Activated CD4-positive, alpha-beta T cell treated with anti-CD3 and anti-CD28 coated beads, Interleukin-2, amount 50 U/mL, for 1 hour (primary cell): ENCODE results near the gene NPIPB8.
"Not testable (repeated sequence)": the region's sequence is repeated elsewhere in the genome, so short reads cannot be mapped to it uniquely, and the experiment has no call there.

Source experiments
- DNase-seq: peaks from one replicate; pipeline ENCODE4 v3.0.0-alpha.2; 2020

NPIPB8 gene

DNA sequence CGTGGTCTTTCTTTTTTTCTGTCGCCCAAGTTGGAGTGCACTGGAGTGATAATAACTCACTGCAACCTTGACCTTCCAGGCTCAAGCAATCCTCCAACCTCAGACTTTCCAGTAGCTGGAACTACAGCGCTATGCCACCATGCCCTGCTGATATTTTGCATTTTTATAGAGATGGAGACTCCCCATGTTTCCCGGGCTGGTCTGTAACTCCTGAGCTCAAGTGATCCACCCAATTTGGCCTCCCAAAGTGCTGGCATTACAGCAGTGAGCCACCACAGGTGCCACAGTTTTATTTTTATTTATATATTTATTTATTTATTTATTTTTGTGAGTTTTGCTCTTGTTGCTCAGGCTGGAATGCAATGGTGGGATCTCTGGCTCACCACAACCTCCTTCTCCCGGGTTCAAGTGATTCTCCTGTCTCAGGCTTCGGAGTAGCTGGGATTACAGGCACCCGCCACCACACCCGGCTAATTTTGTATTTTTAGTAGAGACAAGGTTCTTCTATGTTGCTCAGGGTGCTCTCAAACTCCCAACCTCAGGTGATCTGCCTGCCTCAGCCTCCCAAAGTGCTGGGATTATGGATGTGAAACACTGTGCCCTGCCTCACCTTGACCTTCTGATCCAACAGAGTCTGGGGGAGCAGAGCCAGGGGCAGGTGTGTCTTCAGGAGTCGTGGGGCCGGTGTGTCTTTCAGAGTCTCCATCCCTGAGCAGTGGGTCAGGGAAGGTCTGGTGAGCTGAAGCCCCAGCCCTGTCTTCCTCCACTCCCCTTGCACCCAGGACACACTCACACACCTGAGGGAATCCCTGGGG lies 30.0 kb upstream of the NPIPB8 start:
- not testable (repeated sequence) for DNase-seq

DNA sequence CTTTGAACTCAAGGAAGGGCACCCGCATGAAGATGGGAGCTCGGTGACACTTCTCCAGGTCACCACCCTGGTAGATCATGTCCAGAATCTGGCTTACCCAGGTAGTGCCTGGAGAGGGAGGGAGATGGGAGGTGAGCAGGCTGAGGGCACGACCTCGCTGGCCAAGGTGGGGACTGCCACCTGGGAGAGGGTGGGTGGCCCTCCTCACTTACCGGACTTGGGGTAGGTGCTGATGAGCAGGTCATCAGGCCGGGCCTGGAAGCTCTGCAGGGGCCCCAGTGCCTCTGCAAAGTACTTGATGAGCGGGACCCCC lies 29.4 kb upstream of the NPIPB8 start:
- not testable (repeated sequence) for DNase-seq

DNA sequence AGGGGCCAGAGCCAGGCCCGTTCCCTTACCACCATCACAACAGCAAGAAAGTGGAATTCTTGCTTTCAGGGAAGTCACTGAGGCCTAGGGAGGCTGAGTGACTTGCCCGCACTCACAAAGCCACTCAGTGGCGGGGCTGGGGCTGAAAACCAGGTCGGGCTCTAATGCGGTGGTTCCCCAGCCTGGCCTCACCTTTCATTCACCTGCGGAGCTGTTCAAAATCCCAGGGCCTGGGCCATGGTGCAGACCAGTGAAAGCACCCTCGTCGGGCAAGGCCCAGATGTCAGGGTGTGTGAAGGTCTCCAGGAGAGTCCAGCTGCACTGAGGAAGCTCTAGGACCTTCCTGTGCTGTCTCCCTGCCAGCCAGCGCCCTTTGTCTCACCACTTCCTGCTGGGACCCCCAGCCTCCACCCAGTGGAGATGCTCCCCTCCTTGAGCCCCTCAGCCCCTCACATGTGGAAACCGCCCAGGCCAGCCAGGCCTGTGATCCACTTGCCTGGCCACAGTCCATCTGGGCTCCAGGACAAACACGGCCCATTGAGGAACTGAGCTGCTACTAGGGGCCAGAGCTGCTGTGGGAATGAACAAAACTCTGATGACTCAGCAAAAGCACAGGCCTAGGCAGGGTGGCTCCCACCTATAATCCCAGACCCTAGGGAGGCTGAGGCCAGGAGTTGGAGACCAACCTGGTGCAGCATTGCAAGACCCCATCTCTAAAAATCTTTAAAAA lies 28.8 kb upstream of the NPIPB8 start:
- DNase-seq, result not testable (repeated sequence)

DNA sequence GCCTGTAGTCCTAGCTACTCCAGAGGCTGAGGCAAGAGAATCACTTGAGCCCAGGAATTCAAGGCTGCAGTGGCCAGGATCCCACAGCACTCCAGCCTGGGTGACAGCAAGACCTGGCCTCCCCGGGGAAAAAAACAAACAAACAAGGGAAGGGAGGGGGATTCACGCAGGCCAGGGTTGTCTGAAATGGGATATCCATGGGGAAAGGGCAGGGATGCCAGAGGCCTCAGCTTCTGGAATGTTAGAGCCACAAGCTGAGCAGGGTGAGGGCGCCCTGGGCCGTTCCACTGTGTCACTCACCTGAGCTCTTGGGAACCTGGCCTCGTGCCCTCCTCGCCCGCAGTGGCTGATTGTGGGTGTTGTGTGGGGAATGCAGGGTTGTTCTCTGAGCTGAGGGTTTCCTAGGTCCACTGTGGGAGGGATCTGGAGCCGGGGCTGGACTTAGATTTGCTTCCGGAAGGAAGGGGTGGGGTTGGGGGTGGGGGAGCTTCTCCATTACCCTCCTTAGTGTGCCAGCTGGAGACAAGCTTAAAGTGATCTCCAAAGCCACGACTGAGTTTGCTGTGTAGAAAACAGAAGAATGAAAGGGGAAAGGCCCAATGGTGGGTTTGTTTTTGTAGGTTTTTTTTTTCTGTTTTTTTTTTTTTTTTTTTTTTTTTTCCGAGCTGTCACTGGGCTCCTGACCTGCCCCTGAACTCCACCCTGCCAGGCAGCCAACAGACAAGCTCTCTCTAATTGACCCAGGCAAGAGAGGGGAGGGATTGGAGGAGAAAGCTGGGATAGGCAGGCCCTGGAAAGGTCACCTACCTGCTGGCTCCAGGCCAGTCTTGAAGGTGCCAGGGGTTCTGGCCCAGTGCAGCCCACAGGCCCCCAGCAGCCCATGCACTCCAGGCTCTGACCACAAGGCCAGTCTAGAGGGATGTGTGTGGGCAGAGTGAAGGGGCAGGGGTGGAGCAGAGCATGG lies 28.0 kb upstream of the NPIPB8 start, which contains the start of gene SULT1A1:
Gene SULT1A1 (minus strand): TSS at position 414 of the 964 bp plus-strand sequence. CDS start 1,189 bp downstream, outside the sequence.
- no peak for DNase-seq

DNA sequence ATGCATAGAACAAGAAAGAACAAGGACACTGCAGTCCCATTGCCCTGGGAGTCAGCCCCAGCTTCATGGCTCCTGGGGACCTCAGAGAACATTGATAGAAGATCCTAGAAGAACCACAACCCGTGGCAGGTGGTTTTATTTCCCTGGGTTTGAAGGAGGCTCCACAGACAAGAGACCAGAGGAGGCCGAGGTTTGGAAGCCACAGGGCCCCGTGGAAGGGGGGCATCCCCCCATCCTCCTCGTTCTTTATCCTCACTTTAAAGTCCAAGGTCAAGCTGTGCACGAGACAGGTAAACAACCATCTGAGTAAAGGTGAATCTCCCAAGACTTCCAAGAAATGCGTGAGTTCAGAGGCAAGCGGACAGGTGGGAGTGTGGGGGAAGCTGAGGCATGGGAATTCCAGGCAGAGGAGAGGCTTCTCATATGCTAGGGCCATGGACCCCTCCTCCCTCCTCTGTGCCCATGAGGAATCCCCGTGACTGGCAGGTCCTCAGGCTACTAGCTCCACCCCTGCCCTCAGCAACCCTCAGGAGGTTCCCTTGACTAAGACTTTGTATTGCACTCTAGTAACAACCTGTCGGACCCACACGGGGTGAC lies 27.2 kb upstream of the NPIPB8 start:
- no peak for DNase-seq

DNA sequence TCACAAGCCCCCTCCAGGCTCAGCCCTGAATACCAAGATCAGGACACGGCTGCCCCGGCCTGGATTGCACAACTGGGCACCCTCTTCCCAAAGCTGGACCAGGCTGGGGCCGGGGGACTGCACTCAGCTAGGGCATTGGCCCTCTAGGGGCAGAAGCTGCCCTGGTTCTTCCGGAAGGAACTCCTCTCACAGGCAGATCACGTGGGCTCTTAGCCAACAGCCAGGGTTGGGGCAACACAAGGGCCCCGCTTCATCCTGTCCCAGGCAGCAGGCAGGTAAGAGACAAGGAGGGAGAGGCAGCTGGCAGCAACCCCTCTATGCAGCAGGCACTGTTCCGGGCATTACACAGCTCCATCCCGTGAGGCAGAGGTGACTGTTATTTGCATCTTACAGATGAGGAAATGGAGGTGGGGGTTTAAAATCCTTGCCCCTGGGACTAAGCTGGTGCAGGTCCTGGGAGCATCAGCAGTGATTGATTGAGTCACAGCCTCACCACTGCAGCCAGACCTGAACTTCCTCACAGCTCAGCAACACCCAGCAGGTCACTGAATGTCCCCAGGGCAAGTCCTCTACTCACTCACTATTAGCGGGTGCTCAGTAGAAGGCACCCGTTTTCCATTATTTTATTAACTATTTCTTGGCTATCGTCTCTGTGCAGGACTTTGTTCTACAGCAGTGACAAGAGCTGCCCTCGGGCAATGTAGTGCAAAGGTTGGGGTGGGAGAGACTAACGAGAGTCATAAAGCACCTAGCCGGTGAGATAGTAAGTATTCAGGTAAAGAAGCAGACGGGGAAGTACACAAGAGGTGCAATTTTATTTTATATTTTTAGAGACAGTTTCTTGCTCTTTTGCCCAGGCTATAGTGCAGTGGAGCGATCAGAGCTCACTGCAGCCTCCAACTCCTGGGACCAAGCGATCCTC lies 25.2 kb upstream of the NPIPB8 start:
- DNase-seq, result not testable (repeated sequence)

DNA sequence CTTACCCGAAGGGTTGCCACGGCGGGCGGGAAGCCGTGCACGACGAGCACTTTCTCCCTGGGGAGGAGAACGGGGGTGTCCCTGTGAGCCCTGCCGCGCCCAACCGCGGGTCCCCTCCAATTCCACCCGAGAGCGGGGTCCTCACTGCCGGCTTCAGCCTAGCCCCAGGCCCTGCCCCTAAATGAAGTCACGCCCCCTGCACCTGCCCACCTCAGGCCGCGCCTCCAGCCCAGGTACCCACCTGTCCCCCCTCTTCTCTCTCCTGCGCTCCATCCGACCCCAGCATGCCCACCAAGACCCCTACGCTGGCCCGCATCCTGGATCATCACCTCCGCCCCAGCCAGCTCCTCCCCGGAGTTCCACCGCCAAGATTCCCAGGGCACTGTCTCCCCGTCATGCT lies 24.0 kb upstream of the NPIPB8 start:
- not testable (repeated sequence) for DNase-seq

DNA sequence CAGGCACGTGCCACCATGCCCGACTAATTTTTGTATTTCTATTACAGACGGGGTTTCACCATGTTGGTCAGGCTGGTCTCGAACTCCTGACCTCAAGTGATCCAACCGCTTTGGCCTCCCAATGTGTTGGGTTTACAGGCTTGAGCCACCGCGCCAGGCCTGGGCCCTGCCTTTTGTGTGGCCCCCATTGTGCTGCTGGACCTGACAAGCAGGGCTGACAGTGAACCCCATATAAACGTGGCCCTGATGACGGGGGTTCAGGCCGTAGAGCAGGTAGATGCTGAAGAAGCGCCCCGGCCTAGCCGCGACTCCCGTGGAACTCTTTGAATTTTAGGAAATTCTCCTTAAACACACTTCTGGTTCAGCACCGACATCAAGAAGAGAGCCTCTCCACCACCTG lies 23.3 kb upstream of the NPIPB8 start:
- not testable (repeated sequence) for DNase-seq

DNA sequence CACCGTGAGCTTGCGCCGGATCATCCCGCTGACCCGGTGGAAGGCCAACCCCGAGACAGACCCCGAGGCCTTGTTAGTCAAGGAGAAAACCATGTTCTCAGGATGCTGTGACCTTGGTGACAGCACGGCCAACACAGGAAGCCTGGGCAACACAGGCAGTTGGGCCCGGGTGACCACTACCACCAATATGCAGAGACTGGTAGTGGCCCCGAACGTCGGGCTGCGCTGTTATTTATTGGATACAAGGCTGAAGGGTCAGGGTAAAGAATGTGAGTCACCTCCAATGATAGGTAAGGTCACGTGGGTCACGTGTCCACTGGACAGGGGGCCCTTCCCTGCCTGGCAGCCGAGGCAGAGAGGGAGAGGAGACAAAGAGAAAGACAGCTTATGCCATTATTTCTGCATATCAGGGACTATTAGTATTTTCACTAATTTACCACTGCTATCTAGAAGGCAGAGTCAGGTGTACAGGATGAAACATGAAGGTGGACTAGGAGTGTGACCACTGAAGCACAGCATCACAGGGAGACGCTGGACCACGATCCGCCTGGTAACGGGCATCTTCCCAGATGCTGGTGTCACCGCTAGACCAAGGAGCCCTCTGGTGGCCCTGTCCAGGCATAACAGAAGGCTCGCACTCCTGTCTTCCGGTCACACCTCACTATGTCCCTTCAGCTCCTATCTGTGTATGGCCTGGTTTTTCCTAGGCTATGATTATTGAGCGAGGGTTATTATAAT lies 22.2 kb upstream of the NPIPB8 start:
- not testable (repeated sequence) for DNase-seq

DNA sequence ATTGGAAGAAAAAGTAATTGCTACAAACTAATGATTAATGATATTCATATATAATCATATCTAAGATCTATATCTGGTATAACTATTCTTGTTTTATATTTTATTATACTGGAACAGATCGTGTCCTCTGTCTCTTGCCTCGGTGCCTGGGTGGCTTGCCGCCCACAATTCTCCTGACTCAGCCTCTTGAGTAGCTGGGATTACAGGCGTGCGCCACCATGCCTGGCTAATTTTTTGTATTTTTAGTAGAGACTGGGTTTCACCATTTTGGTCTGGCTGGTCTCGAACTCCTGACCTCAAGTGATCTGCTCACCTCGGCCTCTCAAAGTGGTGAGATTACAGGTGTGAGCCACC lies 21.7 kb upstream of the NPIPB8 start:
- not testable (repeated sequence) for DNase-seq

DNA sequence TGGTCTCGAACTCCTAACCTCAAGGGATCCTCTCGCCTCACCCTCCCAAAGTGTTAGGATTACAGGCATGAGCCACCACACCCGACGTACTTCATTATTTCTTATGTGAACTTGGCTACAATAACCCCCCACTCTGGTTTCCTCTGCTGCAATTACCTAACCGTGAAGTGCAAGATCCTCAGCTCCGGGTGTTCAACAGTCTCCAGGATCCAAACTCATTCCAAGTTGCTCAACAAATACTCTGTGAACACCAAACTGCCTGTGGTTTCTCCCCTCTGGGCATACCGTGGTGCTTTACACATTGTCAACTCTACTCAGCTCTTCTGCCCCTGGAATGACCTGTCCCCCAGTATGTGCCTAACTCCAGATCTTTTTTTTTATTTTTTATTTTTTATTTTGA lies 21.2 kb upstream of the NPIPB8 start:
- no peak for DNase-seq

DNA sequence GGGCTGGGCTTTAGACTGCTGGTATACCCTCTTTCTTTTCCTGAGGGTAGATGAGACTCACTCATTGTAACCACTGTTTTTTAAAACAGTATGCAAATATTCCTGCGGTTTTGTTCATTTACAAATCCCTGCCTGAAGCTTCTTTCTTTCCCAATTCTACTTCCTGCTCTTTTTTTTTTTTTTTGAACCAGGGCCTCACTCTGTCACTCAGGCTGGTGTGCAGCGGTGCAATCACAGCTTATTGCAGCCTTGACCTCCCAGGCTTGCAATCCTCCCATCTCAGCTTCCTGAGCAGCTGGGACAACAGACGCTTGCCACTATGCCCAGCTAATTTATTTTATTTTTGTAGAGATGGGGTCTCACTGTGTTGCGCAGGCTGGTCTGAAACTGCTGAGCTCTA lies 20.0 kb upstream of the NPIPB8 start:
- no peak for DNase-seq

DNA sequence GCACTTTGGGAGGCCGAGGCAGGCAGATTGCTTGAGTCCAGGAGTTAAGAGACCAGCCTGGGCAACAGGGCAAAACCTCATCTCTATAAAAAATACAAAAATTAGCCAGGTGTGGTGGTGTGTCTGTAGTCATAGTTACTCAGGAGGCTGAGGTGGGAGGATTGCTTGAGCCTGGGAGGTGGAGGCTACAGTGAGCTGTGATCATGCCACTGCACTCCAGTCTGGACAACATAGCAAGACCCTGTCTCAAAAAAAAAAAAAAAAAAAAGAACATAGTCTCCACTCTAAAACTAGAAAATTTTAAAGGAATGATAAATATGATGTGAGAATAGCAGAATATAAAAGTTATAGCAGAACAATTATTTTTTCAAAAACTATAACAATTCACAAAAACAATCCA lies 17.5 kb upstream of the NPIPB8 start:
- not testable (repeated sequence) for DNase-seq

DNA sequence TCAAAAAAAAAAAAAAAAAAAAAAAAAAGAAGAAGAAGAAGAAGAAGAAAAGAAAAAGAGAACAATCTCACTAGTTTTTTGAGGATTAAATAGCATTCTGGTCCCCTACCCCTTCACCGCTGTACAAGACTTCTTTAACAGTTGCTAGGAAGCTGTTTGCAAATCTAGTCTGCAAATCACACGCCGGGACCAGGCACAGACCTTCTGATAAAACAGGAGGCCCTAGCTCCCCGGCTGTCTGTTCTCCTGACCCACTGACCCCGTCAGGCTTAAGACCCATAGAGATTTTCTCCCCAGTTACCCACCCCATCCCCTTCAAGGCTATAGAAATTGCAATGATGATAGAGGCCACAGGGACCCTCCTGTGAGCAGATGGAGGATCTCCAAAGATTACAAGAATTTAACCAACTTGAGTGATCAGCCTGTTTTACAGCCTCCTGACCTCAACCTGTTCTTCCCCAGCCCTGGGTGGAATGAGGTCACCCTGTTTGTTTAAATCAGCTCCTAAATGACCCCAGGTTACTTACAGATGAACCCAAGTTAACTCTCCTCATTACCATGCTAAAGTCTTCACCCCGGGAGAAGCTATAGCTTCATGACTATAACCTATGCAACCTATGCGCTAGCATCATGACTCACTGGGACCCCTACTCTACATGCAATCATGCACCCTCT lies 16.2 kb upstream of the NPIPB8 start:
- DNase-seq, result no peak

DNA sequence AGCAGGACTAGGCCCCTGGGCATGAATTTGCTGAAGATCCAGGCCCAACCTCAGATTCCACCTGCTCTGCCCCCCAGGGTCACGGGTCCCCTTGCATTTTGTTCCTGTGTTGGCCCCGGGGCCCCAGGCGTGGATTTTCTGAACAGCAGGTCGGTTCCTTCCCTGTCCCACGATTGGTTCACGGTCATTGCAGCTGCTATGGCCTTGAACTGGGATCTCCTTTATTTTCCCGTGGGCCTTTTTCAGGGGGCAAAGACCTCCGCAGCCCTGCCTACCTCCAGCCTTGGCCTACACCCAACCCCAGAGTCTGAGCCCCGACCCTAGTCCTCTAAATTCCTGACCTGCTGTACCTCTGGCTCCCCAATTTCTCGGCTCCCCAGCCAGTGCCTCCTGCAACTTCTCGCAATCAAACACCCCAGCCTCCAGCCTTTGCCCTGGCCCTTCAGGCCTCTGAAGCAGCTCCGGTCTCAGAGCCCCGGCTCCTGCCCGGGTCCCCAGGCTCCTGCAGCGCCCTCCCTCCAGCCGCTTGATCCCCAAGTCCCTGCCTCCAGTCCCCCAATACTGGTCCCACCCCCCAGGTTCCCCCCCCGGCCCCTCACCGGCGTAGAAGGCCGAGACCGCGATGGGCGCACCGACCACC lies 15.2 kb upstream of the NPIPB8 start:
- DNase-seq, result not testable (repeated sequence)

DNA sequence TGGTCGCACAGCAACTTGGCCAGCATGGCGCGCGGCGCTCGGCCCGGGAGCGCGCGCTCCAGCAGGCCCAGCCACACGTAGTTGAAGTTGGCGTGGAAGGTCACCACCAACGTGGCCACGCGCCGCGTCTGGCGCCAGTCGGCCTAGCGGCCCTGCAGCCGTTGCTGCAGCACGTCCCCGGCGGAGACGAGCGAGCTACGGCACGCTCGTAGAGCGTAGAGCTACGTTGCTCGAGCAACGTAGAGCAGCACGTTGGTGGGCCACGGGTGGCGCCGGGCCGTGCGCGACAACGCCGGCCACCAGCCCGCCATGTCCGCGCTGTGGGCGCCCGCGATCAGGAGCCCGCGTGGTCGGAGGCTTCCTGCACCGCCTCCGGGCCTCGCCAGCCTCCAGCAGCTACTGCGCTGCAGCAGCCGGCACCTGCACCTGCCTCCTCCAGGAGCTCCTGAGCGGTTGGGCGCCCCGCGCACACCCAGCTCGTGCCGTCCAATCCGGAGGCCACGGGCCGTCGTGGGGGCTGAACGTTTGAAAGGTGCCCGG lies 14.6 kb upstream of the NPIPB8 start:
- DNase-seq, result peak; percentile 62

DNA sequence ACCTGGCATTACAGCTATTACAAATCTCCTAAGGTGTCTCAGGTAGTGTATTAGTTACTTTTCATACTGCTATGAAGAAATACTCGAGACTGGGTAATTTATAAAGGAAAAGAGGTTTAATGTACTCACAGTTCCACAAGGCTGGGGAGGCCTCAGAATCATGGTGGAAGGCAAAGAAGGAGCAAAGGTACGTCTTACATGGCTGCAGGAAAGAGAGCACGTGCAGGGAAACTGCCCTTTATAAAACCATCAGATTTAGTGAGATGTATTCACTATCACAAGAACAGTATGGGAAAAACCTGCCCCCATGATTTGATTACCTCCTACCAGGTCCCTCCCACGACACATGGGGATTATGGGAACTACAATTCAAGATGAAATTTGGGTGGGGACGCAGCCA lies 7.0 kb upstream of the NPIPB8 start:
- not testable (repeated sequence) for DNase-seq

DNA sequence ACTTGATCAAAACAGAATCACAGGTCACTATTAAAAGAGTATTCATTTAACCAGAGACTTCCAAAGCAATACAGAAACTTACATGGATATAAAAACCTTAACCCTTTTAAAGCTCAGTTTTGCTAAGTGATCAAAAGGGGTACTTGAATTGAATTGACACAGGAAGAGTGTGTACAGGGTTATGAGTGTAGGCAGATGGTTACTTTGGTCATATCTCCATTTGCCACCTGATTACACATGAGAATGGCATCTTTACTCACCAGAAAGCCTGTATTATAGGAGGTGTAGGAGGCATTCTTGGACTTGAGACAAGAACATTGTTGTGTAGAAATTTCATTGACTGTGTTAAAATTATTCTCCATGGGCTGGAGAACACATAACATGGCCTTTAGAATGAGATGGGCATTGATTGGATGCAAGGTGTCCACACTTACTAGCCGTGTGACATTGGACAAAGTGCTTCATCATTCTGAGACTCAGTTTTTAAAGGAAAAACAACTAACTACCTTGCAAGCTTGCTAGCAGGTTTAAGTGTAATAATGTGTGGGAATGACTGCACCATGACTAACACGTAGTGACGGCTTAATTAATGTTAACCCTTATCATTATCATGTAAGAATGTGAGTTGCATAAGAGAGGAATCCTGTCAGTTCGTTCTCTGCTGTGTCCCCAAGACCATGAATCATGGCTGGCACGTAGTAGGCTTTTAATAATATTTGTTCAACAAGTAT lies 1.6 kb upstream of the NPIPB8 start:
- not testable (repeated sequence) for DNase-seq

DNA sequence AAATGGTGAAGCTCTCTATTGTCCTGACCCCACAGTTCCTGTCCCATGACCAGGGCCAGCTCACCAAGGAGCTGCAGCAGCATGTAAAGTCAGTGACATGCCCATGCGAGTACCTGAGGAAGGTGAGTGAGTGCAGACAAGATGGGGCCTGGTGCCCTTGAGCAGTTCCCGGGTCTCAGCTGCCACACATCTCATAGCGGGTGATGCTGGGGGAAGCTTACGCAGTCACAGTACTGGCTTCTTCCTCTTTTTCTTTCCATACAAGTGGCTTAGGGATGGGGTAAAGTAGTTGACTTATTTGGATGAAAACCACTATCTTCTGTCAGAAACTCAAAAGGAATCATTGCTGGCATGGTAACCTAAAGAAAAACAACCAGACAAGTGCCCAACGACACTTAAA lies 494 bp downstream of the NPIPB8 start:
- DNase-seq, result not testable (repeated sequence)
